ENCODE data around the gene SNX1.

Gene SNX1

DNA sequence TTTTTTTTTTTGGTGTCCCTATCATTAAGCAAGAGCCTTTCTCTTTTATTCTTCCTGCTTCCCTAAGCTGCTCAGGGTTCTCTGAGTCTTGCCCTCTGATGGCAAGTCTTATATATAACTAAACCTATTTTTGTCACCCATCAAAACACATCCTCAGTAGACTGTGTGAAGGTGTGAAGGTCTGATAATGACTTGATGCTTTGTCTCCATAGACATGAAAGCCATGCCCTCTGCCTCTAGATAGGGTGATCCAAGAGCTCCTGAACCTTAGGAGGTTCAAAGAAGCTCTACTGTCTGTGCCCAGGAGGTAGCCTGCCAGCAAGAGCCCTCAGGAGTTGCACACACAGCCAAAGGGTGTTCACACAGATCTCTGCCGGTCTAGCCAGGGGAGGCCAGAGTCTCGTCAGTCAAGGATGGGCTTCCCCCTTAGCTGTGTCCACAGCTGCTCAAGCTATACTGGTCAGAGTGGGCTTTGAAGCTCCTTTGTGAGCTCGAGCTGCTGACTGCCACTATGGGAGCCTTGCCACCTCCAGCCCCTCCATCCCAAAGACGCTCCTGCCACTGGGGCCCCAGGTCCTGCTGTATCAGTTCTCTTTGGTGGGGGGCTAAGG lies 42.7 kb downstream of the SNX1 start:
- no peak for TF ChIP-seq MYC (IDR thresholded peaks at IDR 0.05; ENCODE audit: low read depth, low read length)
- TF ChIP-seq, protein P1, sequence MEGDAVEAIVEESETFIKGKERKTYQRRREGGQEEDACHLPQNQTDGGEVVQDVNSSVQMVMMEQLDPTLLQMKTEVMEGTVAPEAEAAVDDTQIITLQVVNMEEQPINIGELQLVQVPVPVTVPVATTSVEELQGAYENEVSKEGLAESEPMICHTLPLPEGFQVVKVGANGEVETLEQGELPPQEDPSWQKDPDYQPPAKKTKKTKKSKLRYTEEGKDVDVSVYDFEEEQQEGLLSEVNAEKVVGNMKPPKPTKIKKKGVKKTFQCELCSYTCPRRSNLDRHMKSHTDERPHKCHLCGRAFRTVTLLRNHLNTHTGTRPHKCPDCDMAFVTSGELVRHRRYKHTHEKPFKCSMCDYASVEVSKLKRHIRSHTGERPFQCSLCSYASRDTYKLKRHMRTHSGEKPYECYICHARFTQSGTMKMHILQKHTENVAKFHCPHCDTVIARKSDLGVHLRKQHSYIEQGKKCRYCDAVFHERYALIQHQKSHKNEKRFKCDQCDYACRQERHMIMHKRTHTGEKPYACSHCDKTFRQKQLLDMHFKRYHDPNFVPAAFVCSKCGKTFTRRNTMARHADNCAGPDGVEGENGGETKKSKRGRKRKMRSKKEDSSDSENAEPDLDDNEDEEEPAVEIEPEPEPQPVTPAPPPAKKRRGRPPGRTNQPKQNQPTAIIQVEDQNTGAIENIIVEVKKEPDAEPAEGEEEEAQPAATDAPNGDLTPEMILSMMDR (IDR thresholded peaks at IDR 0.05; ENCODE audit: low read depth, low read length): no peak
- TF ChIP-seq POLR2A (IDR thresholded peaks at IDR 0.05; ENCODE audit: extremely low read depth, insufficient read length): no peak
- TF ChIP-seq, protein P2, sequence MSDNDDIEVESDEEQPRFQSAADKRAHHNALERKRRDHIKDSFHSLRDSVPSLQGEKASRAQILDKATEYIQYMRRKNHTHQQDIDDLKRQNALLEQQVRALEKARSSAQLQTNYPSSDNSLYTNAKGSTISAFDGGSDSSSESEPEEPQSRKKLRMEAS (IDR thresholded peaks at IDR 0.05; ENCODE audit: low read depth, low read length): no peak
- no peak overlapping the region for H3K4me3 ChIP-seq (ENCODE audit: low read depth, low read length)
- no peak for DNase-seq (ENCODE audit: low read depth)

DNA sequence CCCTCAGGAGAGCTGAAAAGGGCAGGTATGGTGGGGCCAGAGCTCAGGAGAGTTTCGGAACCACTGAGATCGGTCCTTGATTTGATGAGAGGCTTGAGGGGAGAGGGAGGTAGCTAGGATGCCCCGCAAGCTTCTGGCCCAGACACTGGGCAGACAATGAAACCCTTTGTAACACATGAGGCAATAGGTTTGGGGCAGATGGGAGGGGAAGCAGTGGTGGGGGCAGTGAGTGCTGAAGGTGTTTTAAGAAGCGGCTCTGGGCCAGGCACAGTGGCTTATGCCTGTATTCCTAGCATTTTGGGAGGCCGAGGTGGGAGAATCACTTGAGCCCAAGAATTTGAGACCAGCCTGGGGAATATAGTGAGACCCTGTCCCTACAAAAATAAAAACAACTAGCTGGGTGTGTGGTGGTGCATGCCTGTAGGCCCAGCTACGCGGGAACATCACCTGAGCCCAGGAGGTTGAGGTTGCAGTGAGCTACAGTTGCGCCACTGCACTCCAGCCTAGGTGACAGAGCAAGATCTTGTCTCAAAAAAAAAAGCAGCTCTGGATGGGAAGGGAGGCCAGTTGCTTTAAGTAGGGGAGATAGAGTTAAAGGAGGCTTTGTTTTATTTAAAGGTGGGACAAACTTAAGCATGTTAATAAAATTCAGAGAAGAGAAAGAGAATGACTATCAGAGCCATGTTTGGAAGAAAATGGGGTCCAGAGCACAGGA lies 46.2 kb downstream of the SNX1 start:
- H3K4me3 ChIP-seq (ENCODE audit: low read depth, low read length): no peak overlapping the region
- TF ChIP-seq, protein P2 (IDR thresholded peaks at IDR 0.05; ENCODE audit: low read depth, low read length): no peak
- TF ChIP-seq POLR2A (IDR thresholded peaks at IDR 0.05; ENCODE audit: extremely low read depth, insufficient read length) (no peak), MYC (IDR thresholded peaks at IDR 0.05; ENCODE audit: low read depth, low read length) (no peak)
- TF ChIP-seq, protein P1 (IDR thresholded peaks at IDR 0.05; ENCODE audit: low read depth, low read length): no peak
- DNase-seq (ENCODE audit: low read depth): no peak

GRCh38 chr15:64143276-64143675 lies 47.5 kb downstream of the SNX1 start:
- no peak overlapping the region for H3K4me3 ChIP-seq (ENCODE audit: low read depth, low read length)
- TF ChIP-seq MYC (IDR thresholded peaks at IDR 0.05; ENCODE audit: low read depth, low read length): no peak
- TF ChIP-seq, protein P1 (IDR thresholded peaks at IDR 0.05; ENCODE audit: low read depth, low read length): no peak
- TF ChIP-seq, protein P2 (IDR thresholded peaks at IDR 0.05; ENCODE audit: low read depth, low read length): no peak
- no peak for DNase-seq (ENCODE audit: low read depth)

DNA sequence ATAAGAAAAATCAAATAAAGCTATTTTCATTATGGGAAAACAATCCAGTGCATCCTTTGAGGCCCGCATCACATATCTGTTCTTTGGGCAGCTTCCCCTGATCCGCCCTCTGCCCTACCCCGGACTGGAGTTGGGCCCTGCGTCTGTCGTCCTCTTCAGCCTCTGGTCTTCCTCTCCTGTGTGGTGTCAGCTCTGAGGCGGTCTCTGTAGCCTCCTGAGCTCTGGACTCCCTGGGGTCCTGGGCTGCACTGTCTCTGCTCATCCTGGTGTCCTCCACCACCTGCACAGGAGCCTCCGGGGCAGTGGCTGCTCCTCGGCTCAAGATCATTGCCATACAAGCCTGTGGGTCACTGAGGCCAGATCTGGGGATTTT lies 48.4 kb downstream of the SNX1 start:
- no peak for TF ChIP-seq MYC (IDR thresholded peaks at IDR 0.05; ENCODE audit: low read depth, low read length)
- TF ChIP-seq, protein P1 (IDR thresholded peaks at IDR 0.05; ENCODE audit: low read depth, low read length): no peak
- H3K4me3 ChIP-seq (ENCODE audit: low read depth, low read length): no peak overlapping the region
- no peak for DNase-seq (ENCODE audit: low read depth)

- H3K4me3 ChIP-seq (ENCODE audit: low read depth, low read length): no peak overlapping the region
- DNase-seq (ENCODE audit: low read depth): no peak
- TF ChIP-seq, protein P1 (IDR thresholded peaks at IDR 0.05; ENCODE audit: low read depth, low read length): no peak
- no peak for TF ChIP-seq POLR2A (IDR thresholded peaks at IDR 0.05; ENCODE audit: extremely low read depth, insufficient read length)
- TF ChIP-seq, protein P2 (IDR thresholded peaks at IDR 0.05; ENCODE audit: low read depth, low read length): no peak
- TF ChIP-seq MYC (IDR thresholded peaks at IDR 0.05; ENCODE audit: low read depth, low read length): no peak
These were observed 48.9 kb downstream of the SNX1 start for GRCh38 chr15:64144565-64145281.
